ENCODE data around the gene HES2. TPM values are rescaled to one million over a fixed set of nuclear protein-coding genes. Genes with fewer than 3 reads are reported as not detected.
"Not testable (repeated sequence)": the region's sequence is repeated elsewhere in the genome, so short reads cannot be mapped to it uniquely, and the experiment has no call there.

The HES2 gene
- total RNA-seq, 1 donor from 2014 or later: 1.1 TPM

- intact Hi-C loops (cut with micrococcal nuclease): not testable (repeated sequence)
Measured at GRCh38 chr1:6455752-6456520, 36.2 kb upstream of the HES2 start.

- intact Hi-C loops (cut with micrococcal nuclease): no loop called here
Measured at GRCh38 chr1:6454856-6455751, 35.4 kb upstream of the HES2 start.

GRCh38 chr1:6453895-6454855, 34.5 kb upstream of the HES2 start:
- intact Hi-C loops (cut with micrococcal nuclease): not testable (repeated sequence)

DNA sequence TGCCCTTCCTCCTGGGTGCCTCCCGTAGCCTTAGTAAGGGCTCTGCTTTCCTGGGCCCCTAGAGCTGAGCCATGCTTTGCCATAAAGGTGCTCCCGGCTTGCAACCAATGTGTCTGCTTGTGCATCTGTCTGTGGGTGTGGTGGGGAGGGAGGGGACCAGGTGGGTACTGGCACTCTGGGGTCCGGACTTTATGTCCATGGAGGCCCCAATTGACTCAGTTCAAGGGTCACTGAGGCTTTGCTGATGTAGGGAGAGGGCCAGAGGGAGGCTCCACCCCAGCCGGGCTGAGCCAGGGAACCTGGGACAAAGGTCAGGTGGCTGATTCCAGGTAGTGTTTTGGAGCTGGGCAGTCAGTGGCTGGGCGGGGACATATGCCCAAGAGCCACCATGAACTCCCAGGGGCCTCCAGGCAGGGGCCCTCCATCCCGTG, 31.2 kb upstream of the HES2 start:
- intact Hi-C loops (cut with micrococcal nuclease): no loop called here

- intact Hi-C loops (cut with micrococcal nuclease): not testable (repeated sequence)
Measured at GRCh38 chr1:6450486-6450885, 30.8 kb upstream of the HES2 start.

DNA sequence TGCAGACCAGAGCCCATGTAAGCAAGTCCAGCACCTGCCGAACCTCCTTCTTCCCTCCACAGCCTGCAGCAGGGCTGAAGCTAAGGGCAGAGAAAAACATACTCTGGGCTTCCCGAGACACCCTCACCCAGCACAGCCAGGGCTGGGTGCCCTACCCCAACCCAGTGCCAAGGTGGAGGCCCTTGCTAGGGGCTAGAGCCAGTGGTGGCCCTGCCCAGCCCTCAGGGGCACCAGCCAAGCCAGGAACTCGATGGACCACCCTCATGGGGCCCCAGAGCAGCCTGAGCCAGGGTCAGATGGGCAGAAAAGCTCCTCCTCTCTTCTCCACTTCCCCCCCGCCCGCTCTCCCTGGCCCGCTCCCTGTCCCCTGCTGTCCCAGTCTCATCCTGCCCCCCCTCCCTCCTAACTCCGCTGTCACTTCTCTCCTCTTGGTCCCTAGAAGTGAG, 30.3 kb upstream of the HES2 start:
- intact Hi-C loops (cut with micrococcal nuclease): no loop called here

DNA sequence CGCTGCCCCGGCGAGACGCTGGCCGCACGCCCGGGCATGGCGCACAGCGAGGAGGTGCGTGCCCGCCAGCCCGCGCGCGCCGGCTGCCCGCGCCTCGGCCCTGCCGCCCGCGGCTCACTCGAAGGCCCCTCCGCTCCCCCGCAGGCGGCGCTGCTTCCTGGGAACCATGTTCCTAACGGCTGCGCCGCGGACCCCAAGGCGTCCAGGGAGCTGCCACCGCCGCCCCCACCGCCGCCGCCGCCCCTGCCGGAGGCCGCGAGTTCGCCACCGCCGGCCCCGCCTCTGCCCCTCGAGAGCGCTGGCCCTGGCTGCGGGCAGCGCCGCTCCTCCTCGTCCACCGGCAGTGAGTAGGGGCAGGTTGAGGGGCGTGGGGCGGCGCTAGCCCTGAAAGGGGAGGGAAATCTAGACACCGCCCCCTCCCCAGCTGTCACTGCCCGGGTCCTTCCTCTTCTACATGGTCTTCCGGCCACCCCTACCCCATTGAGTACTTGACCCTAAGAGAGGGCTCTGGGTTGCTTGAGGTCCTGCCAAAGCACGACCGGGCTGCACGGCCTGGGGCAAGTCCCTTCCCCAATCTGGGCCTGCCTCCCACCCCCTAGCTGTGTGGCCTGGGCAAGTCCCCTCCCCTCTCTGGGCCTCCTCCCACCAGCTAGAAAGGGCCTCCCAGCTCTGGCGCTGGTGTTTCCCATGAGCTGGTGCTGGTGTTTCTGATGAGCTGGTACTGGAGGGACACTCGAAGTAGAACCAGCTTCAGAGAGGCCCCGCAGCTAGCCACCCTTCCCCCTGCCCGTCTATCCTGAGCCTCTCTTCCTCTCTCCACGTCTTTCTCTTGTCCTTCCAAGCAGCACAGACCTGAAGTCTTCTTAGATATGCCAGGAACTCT, 29.3 kb upstream of the HES2 start:
- intact Hi-C loops (cut with micrococcal nuclease): no loop called here

DNA sequence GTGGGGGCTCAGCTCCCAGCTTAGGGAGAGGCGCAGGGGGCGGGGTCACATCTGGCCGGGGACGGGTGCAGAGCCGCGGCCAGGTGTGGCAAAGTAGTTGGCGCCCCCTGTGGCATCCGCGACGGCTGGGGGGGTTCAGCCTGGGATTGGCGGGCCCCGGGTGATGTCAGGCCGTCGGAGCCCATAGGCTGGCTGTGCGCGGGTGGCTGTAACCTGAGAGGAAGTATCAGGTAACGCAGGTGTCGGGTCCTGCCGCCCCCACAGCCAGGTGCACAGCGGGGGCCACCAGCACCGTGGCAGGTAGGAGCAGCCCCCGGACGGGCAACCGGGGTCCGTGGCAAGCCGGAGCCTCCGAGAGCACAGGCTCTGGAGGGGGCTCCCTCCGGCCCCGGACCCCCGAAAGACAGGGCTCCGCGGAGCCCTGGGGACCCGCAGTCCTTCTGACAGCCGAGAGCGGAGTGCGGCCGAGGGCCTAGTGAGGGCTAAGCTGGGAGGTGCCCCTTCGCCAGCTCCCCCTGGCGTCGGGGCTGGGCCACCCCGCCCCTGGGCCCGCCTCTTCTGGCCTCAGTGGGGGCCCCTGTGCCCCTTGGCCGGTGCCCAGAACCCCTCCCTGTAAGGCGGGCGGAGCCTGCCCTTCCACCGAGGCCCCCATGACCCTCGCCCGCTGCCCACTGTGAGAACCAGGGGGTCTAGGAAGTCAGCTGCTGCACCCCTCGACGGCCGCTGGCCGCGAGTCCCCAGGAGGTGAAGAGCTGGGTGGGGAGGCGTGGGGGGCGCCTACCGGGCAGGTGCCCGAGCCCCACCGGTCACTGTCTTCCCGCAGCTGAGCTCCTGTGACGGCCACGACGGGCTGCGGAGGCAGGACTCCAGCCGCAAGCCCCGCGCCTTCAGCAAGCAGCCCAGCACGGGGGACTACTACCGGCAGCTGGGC, 28.4 kb upstream of the HES2 start:
- intact Hi-C loops (cut with micrococcal nuclease): no loop called here

DNA sequence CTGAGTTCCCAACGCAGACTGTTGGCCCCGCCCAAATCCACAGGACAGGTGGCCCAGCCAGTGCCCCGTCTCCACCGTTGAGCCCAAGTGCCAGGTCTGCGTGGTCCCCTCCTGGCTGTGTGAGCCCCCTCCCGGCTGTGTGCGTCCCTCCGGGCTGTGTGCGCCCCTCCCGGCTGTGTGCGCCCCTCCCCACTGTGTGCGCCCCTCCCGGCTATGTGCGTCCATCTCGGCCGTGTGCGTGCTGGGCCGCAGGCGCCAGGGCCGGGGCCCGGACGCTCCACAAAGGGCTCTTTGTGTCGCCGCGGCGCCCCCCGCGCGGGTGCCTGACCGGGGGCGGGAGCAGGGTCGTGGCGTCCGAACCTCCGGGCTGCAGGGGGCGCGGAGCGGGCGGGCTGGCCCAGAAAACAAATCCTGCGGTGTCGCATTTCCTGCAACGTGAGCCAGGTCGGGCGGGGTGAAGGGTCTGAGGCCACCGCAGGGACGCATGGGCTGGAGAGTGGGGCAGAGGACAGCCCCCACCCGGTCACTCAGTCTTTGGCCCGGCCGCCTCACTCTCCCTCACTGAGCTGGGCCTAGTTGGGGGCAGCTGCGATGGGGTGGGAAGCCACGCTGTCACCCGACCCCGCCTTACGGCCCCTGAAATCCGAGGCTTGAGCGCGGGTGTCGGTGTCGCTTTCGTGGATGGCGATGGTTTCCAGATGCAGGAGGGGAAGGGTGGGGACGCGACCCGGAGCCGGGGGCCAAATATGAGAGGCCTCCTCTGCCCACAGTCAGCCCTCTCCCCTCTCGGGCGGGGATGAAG, 27.5 kb upstream of the HES2 start:
- intact Hi-C loops (cut with micrococcal nuclease): no loop called here

DNA sequence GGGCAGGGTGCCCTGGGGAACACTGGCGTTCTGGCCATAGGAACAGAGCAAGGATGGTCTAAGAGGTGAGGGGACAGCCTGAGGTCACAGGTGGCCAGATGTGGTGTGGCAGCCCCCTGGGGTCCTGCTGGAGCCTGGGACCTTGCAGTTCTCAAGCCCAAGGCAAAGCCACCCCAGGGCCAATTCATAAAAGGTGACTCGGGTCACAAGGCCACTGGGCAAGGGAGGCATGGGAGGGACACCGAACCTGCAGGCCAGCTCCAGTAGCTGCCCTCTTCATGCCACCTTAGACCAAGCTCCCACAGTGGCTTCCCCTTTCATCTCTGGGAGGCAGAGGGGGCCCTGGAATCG, 26.9 kb upstream of the HES2 start:
- intact Hi-C loops (cut with micrococcal nuclease): no loop called here

- intact Hi-C loops (cut with micrococcal nuclease): loop anchor here (1.0 kb wide), 1 partner anchor 29 kb away; no protein-coding TSS in a partner anchor
Measured at GRCh38 chr1:6445929-6446328, 26.2 kb upstream of the HES2 start.

GRCh38 chr1:6445062-6445763, 25.5 kb upstream of the HES2 start:
- intact Hi-C loops (cut with micrococcal nuclease): loop anchor here (1.0 kb wide), 1 partner anchor 30 kb away; no protein-coding TSS in a partner anchor

- intact Hi-C loops (cut with micrococcal nuclease): no loop called here
Measured at GRCh38 chr1:6444377-6444776, 24.7 kb upstream of the HES2 start.

DNA sequence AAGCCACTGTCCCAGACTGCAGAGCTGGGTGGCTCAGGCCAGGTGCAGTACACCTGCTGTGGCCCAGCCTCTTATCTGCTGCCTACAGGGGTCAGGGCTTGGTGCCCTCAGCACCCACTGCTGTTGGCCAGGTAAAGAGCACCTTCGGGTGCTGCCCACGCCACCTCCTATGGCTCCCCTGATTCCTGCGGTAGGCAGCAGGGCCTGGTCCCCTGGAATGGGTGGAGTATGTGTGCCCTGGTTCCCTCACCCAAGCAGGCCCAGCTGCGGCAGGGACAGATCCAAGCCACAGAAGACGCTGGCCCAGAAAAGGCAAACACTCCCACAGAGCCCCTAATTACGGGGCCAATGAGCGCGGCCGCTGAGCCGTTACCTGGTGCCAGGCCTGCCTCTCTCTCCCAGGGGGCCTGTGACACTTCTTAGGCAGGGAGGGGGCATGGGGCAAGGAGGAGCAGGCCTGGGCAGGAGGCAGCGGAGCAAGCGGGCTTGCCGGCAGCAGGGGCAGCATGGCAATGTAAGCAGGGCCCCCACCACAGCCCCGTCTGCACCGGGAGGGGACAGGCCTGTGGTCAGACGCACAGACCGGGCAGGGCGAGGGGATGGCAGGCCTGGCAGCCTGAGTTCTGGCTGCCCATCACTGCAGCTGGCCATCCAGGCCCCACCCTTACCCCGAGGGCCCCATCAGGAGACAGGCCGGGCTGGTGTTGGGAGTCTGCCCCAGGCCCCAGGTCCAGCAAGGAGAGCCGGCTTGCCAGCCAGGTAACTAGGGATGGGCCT, 23.8 kb upstream of the HES2 start:
- intact Hi-C loops (cut with micrococcal nuclease): no loop called here

DNA sequence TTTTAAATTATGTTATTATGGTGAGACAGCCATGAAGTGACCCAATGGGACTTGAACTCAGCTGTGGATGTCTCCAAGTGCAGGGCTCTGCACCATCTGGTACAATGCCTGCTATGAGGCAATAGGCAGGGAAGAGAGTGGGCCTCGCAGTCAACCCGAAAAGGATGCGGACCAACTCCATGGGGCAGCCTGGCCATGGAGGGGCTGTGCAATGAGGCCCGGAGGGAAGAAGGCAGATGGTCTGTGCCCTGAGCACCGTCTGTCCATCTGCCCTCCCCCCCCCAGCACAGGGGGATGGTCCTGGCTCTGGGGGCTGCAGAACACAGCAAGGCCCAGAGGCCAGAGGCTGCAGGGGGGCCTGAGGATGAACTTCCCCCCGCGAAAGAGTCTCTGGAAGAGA, 21.9 kb upstream of the HES2 start:
- intact Hi-C loops (cut with micrococcal nuclease): loop anchor here (2.0 kb wide), 1 partner anchor 19 kb away; no protein-coding TSS in a partner anchor
